SK-N-SH (cell line): ENCODE data around the gene OBSCN. TPM values are rescaled to one million over a fixed set of nuclear protein-coding genes. Genes with fewer than 3 reads are reported as not detected.

Experiments used
- CTCF ChIA-PET: fragments of 300-600, 350-600 bp; formaldehyde crosslinking; extraction: SDS; loops from one replicate; lab custom pipeline; 2021; lab: Yijun Ruan, JAX
- POLR2A ChIA-PET: fragments of 350-600 bp; sonication (Branson Sonifier 250); formaldehyde crosslinking; extraction: SDS; loops from one replicate; lab custom pipeline; 2020; ENCODE audit warnings: antibody characterized with exemption, inconsistent platforms; lab: Yijun Ruan, JAX
- DNase-seq: peaks from one replicate; pipeline ENCODE4 v3.0.0; 2012
- H2AFZ ChIP-seq: fragments of 200-600 bp; sonication (generic); 2 replicates; pipeline ENCODE4 v1.8.1; 2016; ENCODE audit warnings: antibody characterized with exemption, mild to moderate bottlenecking, low read depth
- H3F3A ChIP-seq: fragments of 200-600 bp; sonication (generic); replicated peaks from 2 replicates; pipeline ENCODE3; 2016; ENCODE audit warnings: antibody characterized with exemption, mild to moderate bottlenecking; ENCODE audit not compliant: insufficient read depth
- H3K27ac ChIP-seq, 2 experiments: fragments of 200-500 bp in 1 of 2; fragments of 200-600 bp in 1 of 2; sonication (Bioruptor generic) in 1 of 2; sonication (generic), shearing (Covaris generic) in 1 of 2; 2 replicates each; pipeline versions ENCODE4 v1.5.1 to v1.6.1; 2014 to 2016; ENCODE audit warnings: low read depth in 2 of 2, inconsistent platforms in 1 of 2, low read length in 1 of 2, mild to moderate bottlenecking in 1 of 2, mixed read lengths in 1 of 2
- H3K27me3 ChIP-seq: fragments of 200-600 bp; sonication (generic), shearing (Covaris generic); 2 replicates; pipeline ENCODE4 v1.6.1; 2016; ENCODE audit warnings: mixed run types; ENCODE audit not compliant: insufficient read depth
- H3K36me3 ChIP-seq, 2 experiments: fragments of 200-500 bp in 1 of 2; fragments of 200-600 bp in 1 of 2; sonication (Bioruptor generic) in 1 of 2; sonication (generic) in 1 of 2; replicated peaks in 1 of 2; 2 replicates each; pipeline versions ENCODE3 to v1.5.1; 2014 to 2016; ENCODE audit warnings: low read length in 1 of 2, mild to moderate bottlenecking in 1 of 2; ENCODE audit not compliant: insufficient read depth in 2 of 2, control insufficient read depth in 1 of 2
- H3K4me1 ChIP-seq, 2 experiments: fragments of 200-500 bp in 1 of 2; fragments of 200-600 bp in 1 of 2; sonication (Bioruptor generic) in 1 of 2; sonication (generic), shearing (Covaris generic) in 1 of 2; 2 replicates each; pipeline versions ENCODE4 v1.5.1 to v1.6.1; 2014 to 2016; ENCODE audit warnings: low read depth in 1 of 2, low read length in 1 of 2, mixed run types in 1 of 2; ENCODE audit not compliant: insufficient read depth in 2 of 2, control insufficient read depth in 1 of 2
- H3K4me2 ChIP-seq: fragments of 200-600 bp; sonication (generic), shearing (Covaris generic); 2 replicates; pipeline ENCODE4 v1.6.1; 2017; ENCODE audit warnings: mixed run types
- H3K4me3 ChIP-seq, 2 experiments: fragments of 200-500 bp in 1 of 2; fragments of 200-600 bp in 1 of 2; sonication (Bioruptor generic) in 1 of 2; sonication (generic), shearing (Covaris generic) in 1 of 2; 2 replicates each; pipeline versions ENCODE4 v1.5.1 to v1.8.1; 2014 to 2016; ENCODE audit warnings: low read depth in 2 of 2, inconsistent platforms in 1 of 2, low read length in 1 of 2, mild to moderate bottlenecking in 1 of 2, mixed read lengths in 1 of 2, moderate library complexity in 1 of 2
- H3K79me2 ChIP-seq: fragments of 200-600 bp; sonication (generic); 2 replicates; pipeline ENCODE4 v1.8.1; 2017; ENCODE audit warnings: mild to moderate bottlenecking; ENCODE audit not compliant: insufficient read depth
- H3K9ac ChIP-seq: fragments of 200-600 bp; sonication (generic); 2 replicates; pipeline ENCODE4 v1.6.1; 2017; ENCODE audit warnings: mixed run types
- H3K9me2 ChIP-seq: fragments of 200-600 bp; sonication (generic); 2 replicates; pipeline ENCODE4 v1.6.1; 2017; ENCODE audit warnings: mixed run types
- H3K9me3 ChIP-seq: fragments of 200-600 bp; sonication (generic); 2 replicates; pipeline ENCODE4 v1.6.1; 2017; ENCODE audit warnings: mixed run types, mild to moderate bottlenecking, moderate library complexity
- H4K20me1 ChIP-seq: fragments of 200-600 bp; sonication (generic); 2 replicates; pipeline ENCODE4 v1.6.1; 2017; ENCODE audit warnings: mild to moderate bottlenecking, mixed run types; ENCODE audit not compliant: insufficient read depth
- CHD2 ChIP-seq: fragments of 150-350 bp; IDR thresholded peaks from 2 replicates; pipeline ENCODE4 v1.6.1; 2018; ENCODE audit warnings: low read length; ENCODE audit not compliant: partially characterized antibody
- ELF1 ChIP-seq: IDR thresholded peaks from 2 replicates; pipeline ENCODE4 v1.4.0; 2012
- GABPA ChIP-seq: IDR thresholded peaks from 2 replicates; pipeline ENCODE4 v1.4.0; 2012; ENCODE audit warnings: low read depth, mild to moderate bottlenecking
- GATA2 ChIP-seq: sonication (generic); formaldehyde crosslinking; IDR thresholded peaks from 2 replicates; pipeline ENCODE4 v1.5.0; 2020; ENCODE audit warnings: mild to moderate bottlenecking, missing genetic modification reagents
- JUND ChIP-seq: IDR thresholded peaks from 2 replicates; pipeline ENCODE4 v1.4.0; 2012
- MAX ChIP-seq: IDR thresholded peaks from 2 replicates; pipeline ENCODE4 v1.4.0; 2012; ENCODE audit warnings: low read depth
- MEF2A ChIP-seq: IDR thresholded peaks from 2 replicates; pipeline ENCODE4 v1.4.0; 2012; ENCODE audit warnings: low read depth, borderline replicate concordance
- PBX3 ChIP-seq: IDR thresholded peaks from 2 replicates; pipeline ENCODE4; 2012
- POLR2AphosphoS5 ChIP-seq: IDR thresholded peaks from 2 replicates; pipeline ENCODE4 v1.6.1; 2012; ENCODE audit warnings: low read depth, low read length
- RFX5 ChIP-seq: IDR thresholded peaks from 2 replicates; pipeline ENCODE4 v1.6.1; 2012; ENCODE audit warnings: mild to moderate bottlenecking, improper control_type of control experiment, low read length
- SIN3A ChIP-seq: IDR thresholded peaks from 2 replicates; pipeline ENCODE4 v1.6.1; 2012; ENCODE audit warnings: low read depth, mild to moderate bottlenecking, low read length, moderate library complexity, borderline replicate concordance
- ZBTB33 ChIP-seq: IDR thresholded peaks from 2 replicates; pipeline ENCODE4 v1.4.0; 2012; ENCODE audit warnings: low read depth, borderline replicate concordance
- WGBS: methylation state at CpG from one replicate; pipeline ENCODE4 v1.1.6; 2017; ENCODE audit warnings: low lambda C conversion rate; 5-methylcytosine and 5-hydroxymethylcytosine counted together
- polyA plus RNA-seq, 3 experiments: library from polyadenylated mRNA; depleted of rRNA; stranded (reverse); fragments of >200 nt; gene quantifications; 2 replicates each; pipeline ENCODE4 v1.2.3, GENCODE V29; 2012

Gene OBSCN
- polyA plus RNA-seq, 1 of the 3 experiments (the other 2 are of a cell fraction) = 4.0 TPM

GRCh38 chr1:228163776-228164519 is 43.9 kb upstream of the OBSCN start:
- Histone ChIP-seq H3F3A (no peaks in the 10 kb centered on the region), H2AFZ (no peak overlapping the region), H4K20me1 (no peaks in the 10 kb centered on the region), H3K4me1 (peaks cover 13 to 25% of the 10 kb centered on the region in 2 experiments; a peak in 3 of 4 replicates), H3K4me2 (no peak overlapping the region), H3K9me3 (no peaks in the 10 kb centered on the region), H3K4me3 (no peak overlapping the region), H3K9ac (no peak overlapping the region), H3K27ac (no peak overlapping the region), H3K9me2 (no peaks in the 10 kb centered on the region), H3K27me3 (no peaks in the 10 kb centered on the region), H3K36me3 (no peaks in the 10 kb centered on the region), H3K79me2 (peaks cover 16% of the 10 kb centered on the region)
- ChIA-PET POLR2A (interaction anchor here (1.1 to 2.1 kb wide), 2 partner anchors 24 to 293 kb away, joined by 3 to 6 read pairs; partner anchors contain the start of gene GUK1), CTCF (interaction anchor here (1.3 to 5.5 kb wide), 4 partner anchors 10 to 33 kb away, joined by 5 to 54 read pairs (median 28); partner anchors contain the start of gene GJC2)
- TF ChIP-seq GATA2 (CRISPR knock-in tag) = no peak
- no peak for TF ChIP-seq ZBTB33
- no peak for TF ChIP-seq JUND
- TF ChIP-seq RFX5 = no peak
- no peak for TF ChIP-seq POLR2AphosphoS5
- TF ChIP-seq PBX3 = no peak
- TF ChIP-seq GABPA = no peak
- TF ChIP-seq MEF2A = no peak
- no peak for TF ChIP-seq SIN3A
- TF ChIP-seq CHD2 = no peak
- no peak for TF ChIP-seq ELF1
- no peak for TF ChIP-seq MAX
- DNase-seq = no peak
- 94% methylated on average over 10 of the region's 10 CpGs for WGBS
